ENCODE measurements around the gene CFAP65. TPM values are rescaled to one million over a fixed set of nuclear protein-coding genes. Genes with fewer than 3 reads are reported as not detected.

Gene CFAP65
- total and polyA plus RNA-seq, 9 of the 15 experiments (the other 6 are each of a cell fraction or from before 2014, with no cell fraction given), result not detected

DNA sequence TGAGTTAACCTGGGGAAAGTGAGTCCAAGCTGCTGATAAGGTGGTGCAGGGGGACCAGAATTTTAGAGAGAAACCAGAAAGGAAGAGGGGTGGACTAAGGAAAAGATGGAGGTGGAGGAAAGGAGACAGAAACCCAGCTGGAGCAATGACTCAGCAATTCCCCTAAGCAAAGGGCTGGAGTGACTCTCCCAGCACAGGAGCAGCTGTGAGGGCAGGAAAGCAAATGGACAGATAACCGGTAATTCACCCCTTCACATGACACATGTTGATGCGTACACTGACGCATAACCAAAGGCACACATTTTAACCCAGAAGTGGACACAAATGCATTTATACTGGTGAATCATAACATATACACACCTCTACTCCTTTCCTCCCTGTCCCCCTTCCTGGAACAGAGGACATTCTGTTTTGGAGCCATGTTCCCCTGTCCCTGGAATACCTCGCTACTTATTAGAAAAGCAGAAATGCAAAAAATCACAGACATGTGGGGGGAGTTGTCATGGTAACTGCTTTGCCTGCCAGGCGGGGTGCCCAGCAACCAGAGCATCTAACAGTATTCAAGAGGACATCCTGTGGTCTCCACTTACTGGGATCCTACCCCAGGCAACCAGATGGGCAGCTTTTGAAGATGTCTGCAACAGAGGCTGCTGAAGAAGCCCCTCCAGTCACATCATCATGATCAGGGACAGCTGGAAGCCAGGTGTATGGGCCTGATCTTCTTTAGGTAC lies 77.1 kb downstream of the CFAP65 start (continued):
- TF ChIP-seq, protein P1, sequence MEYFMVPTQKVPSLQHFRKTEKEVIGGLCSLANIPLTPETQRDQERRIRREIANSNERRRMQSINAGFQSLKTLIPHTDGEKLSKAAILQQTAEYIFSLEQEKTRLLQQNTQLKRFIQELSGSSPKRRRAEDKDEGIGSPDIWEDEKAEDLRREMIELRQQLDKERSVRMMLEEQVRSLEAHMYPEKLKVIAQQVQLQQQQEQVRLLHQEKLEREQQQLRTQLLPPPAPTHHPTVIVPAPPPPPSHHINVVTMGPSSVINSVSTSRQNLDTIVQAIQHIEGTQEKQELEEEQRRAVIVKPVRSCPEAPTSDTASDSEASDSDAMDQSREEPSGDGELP (CRISPR knock-in tag; IDR thresholded peaks at IDR 0.05; ENCODE audit: borderline replicate concordance), result peak; percentile 93
- TF ChIP-seq POLR2B (IDR thresholded peaks at IDR 0.05; ENCODE audit: low read depth, partially characterized antibody), result no peak
- TF ChIP-seq, protein P2, sequence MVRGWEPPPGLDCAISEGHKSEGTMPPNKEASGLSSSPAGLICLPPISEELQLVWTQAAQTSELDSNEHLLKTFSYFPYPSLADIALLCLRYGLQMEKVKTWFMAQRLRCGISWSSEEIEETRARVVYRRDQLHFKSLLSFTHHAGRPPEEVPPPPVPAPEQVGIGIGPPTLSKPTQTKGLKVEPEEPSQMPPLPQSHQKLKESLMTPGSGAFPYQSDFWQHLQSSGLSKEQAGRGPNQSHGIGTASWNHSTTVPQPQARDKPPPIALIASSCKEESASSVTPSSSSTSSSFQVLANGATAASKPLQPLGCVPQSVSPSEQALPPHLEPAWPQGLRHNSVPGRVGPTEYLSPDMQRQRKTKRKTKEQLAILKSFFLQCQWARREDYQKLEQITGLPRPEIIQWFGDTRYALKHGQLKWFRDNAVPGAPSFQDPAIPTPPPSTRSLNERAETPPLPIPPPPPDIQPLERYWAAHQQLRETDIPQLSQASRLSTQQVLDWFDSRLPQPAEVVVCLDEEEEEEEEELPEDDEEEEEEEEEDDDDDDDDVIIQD (CRISPR knock-in tag; IDR thresholded peaks at IDR 0.05), result no peak
- peak; percentile 83 for TF ChIP-seq RFX1 (IDR thresholded peaks at IDR 0.05)
- no peak for TF ChIP-seq SMC3 (conservative IDR thresholded peaks at IDR 0.05; ENCODE audit: insufficient read depth, low read depth, low read length)
- no peak for TF ChIP-seq BDP1 (IDR thresholded peaks at IDR 0.05; ENCODE audit: insufficient read depth, insufficient read length)
- TF ChIP-seq HDAC1 (IDR thresholded peaks at IDR 0.05), result peak in 1 of 2 experiments; percentile 48; a peak in 2 of 4 replicates
- no peak for TF ChIP-seq TEAD1 (CRISPR knock-in tag; IDR thresholded peaks at IDR 0.05)
- peak; percentile 98 for TF ChIP-seq NFE2L1 (tag; IDR thresholded peaks at IDR 0.05; ENCODE audit: borderline replicate concordance, low read depth)
- TF ChIP-seq, protein P3, sequence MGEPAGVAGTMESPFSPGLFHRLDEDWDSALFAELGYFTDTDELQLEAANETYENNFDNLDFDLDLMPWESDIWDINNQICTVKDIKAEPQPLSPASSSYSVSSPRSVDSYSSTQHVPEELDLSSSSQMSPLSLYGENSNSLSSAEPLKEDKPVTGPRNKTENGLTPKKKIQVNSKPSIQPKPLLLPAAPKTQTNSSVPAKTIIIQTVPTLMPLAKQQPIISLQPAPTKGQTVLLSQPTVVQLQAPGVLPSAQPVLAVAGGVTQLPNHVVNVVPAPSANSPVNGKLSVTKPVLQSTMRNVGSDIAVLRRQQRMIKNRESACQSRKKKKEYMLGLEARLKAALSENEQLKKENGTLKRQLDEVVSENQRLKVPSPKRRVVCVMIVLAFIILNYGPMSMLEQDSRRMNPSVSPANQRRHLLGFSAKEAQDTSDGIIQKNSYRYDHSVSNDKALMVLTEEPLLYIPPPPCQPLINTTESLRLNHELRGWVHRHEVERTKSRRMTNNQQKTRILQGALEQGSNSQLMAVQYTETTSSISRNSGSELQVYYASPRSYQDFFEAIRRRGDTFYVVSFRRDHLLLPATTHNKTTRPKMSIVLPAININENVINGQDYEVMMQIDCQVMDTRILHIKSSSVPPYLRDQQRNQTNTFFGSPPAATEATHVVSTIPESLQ (CRISPR knock-in tag; IDR thresholded peaks at IDR 0.05), result no peak
- TF ChIP-seq SETDB1 (IDR thresholded peaks at IDR 0.05; ENCODE audit: low read length), result no peak
- TF ChIP-seq HINFP (tag; conservative IDR thresholded peaks at IDR 0.05; ENCODE audit: low read depth), result no peak
- TF ChIP-seq YY1 (IDR thresholded peaks at IDR 0.05; ENCODE audit: borderline replicate concordance in 1 of 3, control insufficient read depth in 1 of 3, extremely low read depth in 1 of 3, insufficient read depth in 3 of 3, insufficient read length in 1 of 3, insufficient replicate concordance in 2 of 3, low read depth in 1 of 3, low read length in 2 of 3), result peak in 1 of 3 experiments; percentile 28
- no peak for TF ChIP-seq ILF3 (IDR thresholded peaks at IDR 0.05; ENCODE audit: borderline replicate concordance)
- TF ChIP-seq NFIX (CRISPR knock-in tag; IDR thresholded peaks at IDR 0.05; ENCODE audit: low read depth), result no peak
- TF ChIP-seq MCM3 (IDR thresholded peaks at IDR 0.05), result no peak
- TF ChIP-seq RCOR1 (IDR thresholded peaks at IDR 0.05; ENCODE audit: borderline replicate concordance in 1 of 2, low read depth in 2 of 2, low read length in 2 of 2), result peak in 1 of 2 experiments; percentile 54; a peak in 1 of 4 replicates
- TF ChIP-seq OTX1 (CRISPR knock-in tag; IDR thresholded peaks at IDR 0.05), result no peak
- no peak for TF ChIP-seq PTRF (tag; IDR thresholded peaks at IDR 0.05)
- TF ChIP-seq FOXJ2 (tag; IDR thresholded peaks at IDR 0.05), result 0 out of 2 replicates have a peak, but pooled peaks have one; percentile 50
- TF ChIP-seq ZNF253 (CRISPR knock-in tag; conservative IDR thresholded peaks at IDR 0.05), result no peak
- TF ChIP-seq PTTG1 (tag; IDR thresholded peaks at IDR 0.05; ENCODE audit: low read depth), result no peak

All from K562 (cell line).